NCI-H1417 (cell line): ENCODE measurements around the gene MCTP2.
A peak's percentile ranks its signal among the peaks of the same experiment; 100 is the strongest.

Source experiments
- DNase-seq, 3 experiments: peaks; one replicate each; lab custom pipeline; 2025; lab: John Stamatoyannopoulos, UW

MCTP2 gene

GRCh38 chr15:94352636-94353487 is 121.5 kb downstream of the MCTP2 start:
- no peak for DNase-seq

- DNase-seq: no peak
These were observed 122.1 kb downstream of the MCTP2 start for GRCh38 chr15:94353488-94353820.

DNA sequence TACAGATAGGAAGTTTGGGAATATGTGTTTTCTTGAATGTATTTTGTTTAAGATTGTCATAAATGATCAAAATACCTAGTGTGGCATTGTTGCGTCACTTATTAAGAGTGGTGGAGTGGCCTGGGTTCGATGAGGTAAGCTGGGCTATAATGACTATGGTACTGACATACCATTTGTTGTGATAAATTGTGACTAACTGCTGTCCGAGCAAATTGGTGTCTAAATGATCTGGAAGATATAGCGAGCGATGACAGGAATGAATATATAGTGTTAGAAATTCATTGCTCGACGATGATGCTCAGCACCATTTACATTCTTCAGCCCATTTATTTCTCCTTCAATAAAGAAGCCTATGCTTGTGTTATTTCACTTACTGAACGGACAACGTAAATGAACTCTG is 123.3 kb downstream of the MCTP2 start:
- no peak for DNase-seq

- no peak for DNase-seq
These were observed 128.4 kb downstream of the MCTP2 start for GRCh38 chr15:94359716-94360115.

- no peak for DNase-seq
These were observed 128.9 kb downstream of the MCTP2 start for GRCh38 chr15:94360251-94360685.

DNA sequence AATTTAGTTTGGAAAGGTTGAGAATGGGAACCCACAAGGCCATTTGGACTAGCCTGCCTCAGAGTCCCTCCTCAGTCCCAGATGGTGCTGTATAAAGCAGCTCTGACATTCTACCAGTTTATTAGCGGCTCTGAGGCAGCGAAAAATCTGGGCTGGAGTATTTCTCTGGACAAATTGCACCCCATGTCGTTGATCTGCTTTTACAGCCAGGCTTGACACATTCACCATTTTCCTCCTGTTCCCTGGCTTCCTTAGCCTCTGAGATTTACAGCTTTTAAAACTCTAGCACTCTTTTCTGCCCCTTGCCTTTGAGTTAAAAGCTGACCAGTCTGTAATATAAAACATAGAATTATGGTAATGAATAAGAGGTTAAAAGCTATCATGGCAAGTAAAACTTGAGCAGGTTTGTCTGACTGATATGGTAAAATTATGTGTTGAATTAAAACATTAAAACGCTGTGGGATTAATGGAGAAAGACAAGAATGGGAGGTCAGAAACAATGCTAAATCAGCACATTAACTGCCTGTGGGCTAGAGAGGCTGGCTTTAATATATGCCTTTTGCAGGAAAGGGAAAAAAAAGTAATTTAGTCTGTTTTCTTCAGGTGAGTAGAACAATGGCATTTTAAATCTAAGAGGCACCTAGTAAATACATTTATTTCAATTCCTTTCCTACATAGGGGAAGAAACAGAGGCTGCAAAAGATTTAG is 131.2 kb downstream of the MCTP2 start:
- peak in 1 of 3 experiments; percentile 8 for DNase-seq

DNA sequence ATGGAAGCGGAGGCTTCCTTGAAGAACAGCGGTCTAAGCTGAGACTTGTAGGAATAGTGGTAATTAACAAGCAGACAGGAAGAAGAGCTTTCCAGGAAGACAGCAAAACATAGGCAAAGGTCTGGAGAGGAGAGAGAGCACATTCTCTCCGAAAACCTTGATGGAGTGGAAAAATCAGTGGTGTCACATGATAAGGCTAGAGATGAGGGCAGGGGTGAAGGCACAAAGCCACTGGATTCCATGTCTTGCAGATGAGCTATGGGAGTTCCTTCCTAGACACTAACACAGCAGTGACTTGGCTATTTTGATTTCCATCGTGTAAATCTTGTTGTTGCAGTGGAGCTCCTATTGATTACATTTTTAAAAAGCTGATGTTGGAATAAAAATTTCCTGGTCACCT is 132.0 kb downstream of the MCTP2 start:
- no peak for DNase-seq

DNA sequence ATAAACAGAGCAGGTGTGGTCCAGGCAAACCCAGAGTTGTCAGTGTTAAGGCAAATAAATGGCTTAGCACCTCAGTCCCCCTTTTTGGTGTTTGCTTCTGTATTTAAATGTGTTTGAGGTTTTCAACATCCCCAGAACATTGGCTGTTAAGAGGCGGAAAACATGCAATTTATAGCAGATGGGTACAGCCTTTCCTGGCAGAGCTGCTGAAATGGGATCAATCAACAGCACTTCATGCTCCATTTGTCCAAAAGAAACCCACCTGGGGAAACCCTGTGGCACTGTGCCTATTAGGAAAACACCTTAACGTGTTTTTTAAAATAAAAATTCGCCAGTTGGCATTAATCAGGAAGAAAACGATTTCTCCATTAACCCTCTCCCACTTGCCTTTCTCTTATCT is 135.4 kb downstream of the MCTP2 start:
- peak in 2 of 3 experiments; percentile 77 to 94 for DNase-seq

DNA sequence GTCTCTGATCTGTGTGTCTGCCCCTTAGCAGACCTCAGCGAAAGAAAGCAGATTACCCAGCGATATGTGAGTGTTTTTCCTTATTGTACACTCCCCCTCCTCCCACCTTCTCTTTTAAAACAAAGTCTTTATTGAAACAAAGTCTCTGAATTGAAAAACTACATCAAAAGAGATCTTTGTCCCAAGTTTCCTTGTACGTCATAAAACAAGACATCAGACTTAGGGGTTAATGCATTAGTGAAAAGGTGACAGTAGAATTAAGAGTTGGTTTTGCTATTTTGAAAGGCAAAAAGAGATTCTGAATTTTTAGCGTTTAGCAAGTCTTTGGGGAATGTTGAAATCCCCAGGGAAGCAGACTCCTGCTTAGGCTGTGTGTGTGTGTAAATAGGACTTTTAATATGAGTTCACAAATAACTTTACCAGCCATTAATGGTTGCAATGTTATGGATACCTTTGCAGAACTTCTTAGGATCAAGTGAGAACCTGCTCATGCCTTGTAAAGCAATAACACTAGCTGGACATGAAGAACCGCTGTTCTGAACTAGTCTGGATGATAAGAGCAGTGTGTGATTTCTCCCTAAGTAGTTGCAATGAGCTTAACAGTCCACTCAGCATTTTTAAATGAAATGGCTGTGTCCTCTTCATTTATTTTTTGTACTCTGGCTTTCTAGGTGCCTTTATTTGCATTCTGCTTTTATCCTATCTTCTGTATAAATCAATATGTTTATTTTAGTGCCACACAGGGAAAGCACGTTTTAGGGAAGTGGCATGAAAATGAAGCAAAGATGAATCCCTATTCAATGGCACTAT is 136.6 kb downstream of the MCTP2 start:
- peak in 1 of 3 experiments; percentile 46 for DNase-seq

- peak in 2 of 3 experiments; percentile 72 to 89 for DNase-seq
These were observed 139.0 kb downstream of the MCTP2 start for GRCh38 chr15:94370206-94370935.

- no peak for DNase-seq
These were observed 139.6 kb downstream of the MCTP2 start for GRCh38 chr15:94370936-94371285.

DNA sequence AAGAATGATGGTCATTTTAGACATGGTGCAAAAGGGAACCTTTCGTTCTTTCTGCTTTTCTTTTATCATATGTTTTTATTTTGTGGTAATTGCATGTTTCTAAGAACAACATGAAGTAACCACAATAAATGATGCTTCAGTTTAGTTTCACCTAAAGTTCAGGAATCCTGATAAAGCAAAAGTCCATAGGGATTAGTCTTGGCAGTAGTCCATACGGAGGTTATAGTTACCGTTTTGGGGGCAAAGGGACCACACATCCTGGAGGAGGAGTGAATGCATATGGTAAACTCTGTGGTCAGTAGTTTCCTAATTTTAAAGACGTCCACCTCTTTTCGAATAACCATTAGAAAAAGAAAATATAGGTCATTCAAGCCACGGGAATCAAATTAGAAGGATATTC is 141.5 kb downstream of the MCTP2 start:
- DNase-seq: no peak

GRCh38 chr15:94375997-94376396 is 144.6 kb downstream of the MCTP2 start:
- peak in 1 of 3 experiments; percentile 38 for DNase-seq

DNA sequence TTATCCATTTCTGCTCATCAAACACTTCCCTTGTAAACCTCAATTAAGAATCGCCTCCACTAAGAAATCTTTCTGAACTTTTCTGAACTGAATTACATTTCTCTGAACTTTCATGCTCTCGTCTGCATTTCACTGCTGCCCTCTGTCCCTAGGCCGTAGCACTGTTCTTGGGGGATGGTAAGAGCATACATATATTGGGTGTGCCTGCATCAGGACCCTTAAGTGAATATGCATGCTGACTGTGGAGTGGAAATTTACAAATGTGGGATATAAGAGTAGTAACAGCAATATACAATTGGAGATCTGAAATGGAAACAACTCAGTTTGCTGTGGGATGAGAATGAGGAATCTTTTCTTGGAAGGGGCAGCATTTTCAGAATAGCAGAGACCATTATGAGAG is 148.6 kb downstream of the MCTP2 start:
- no peak for DNase-seq

- DNase-seq: no peak
These were observed 149.4 kb downstream of the MCTP2 start for GRCh38 chr15:94380798-94381197.

DNA sequence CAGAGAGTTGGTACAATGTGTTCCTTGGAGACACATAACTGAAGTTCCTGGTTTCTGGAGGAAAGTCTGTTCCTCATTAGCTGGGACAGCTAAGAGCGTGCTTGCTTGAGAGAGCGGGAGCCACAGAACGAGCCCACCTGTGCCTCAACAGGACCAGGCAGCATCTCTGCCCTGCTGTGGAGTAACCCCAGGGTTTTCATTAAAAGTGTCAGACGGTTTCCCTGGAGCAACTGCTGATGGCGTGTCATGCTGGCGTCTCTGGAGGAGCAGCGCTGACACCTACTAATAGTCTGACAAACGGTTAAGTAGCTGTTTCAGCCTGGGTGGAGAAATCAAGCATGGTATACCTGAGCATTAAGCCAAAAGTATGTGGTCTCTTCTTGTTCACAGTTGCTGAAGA is 150.0 kb downstream of the MCTP2 start:
- DNase-seq: no peak

DNA sequence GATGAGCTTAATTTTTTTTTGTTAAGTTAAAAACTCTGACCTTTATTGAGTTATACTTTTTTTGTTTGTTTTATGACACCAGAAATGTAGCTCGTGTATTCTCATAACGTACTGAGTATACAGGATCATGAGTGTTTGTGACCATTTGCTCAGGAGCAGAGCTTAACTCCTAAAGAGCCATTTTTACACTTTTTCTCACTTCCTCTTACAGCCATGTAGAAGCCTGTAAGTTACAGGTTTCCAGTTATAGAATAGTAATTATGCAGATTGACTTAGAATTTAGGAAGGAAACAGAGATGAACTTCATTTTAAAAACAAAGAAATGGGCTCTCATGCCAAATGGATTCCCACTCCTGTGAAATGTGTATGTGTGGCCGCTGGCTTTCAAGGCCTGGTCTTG is 151.7 kb downstream of the MCTP2 start:
- no peak for DNase-seq

DNA sequence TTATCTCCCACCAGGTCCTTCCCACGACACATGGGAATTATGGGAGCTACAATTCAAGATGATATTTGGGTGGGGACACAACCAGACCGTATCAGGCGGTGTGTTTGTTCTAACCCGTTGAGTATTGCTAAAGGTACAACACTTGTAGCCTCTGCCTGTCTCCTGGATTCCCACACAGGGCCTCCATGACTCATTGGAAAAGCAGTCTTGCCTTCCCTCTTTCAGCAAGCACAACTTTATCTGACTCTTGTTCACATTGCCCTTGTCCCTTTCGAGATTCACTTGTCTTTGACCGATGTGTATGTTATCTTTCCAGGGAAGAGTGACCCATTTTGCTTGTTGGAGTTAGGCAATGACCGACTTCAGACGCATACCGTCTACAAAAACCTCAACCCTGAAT is 152.3 kb downstream of the MCTP2 start:
- no peak for DNase-seq

DNA sequence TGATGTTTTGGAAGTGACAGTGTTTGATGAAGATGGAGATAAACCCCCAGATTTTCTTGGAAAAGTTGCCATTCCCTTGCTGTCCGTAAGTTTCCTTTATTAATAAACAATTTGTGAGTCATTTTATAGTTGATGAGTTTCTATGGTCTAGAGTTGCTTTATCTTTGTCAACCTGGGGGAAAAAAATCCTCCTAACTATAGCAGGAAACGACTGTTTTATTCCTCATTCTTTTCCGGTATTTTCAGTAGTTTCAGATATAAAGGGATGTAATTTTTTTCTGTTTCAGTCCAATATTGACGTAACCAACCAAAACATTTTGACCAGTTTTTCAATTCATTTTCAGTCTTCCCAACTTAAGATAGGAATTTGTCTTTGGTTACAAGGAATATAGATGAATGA is 154.1 kb downstream of the MCTP2 start:
- DNase-seq: no peak

DNA sequence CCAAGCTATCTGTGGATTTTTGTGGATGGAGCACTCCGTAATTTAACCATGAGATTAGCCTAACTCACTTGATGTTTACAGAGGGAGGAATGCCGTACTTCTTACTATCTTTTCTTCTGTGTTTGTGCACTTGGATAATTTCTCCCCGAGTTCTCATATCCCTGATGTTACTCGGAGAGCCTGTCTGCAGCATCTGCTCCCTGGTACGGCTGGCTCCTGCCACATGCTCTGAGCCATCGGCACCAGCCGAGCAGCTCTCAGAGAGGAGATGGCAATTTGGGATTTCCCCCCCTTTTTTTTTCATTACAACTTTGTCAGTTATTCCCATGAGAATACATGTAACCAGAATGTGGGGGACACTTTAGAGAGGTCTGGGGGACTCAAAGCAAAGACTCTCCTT is 155.0 kb downstream of the MCTP2 start:
- DNase-seq: no peak

GRCh38 chr15:94387442-94387841 is 156.1 kb downstream of the MCTP2 start:
- no peak for DNase-seq

- no peak for DNase-seq
These were observed 156.6 kb downstream of the MCTP2 start for GRCh38 chr15:94387849-94388441.
